22Rv1 (cell line): ENCODE measurements around the gene ZNF385D.

Experiments used
- ZFX ChIP-seq: fragments of 450-650 bp; IDR thresholded peaks from 2 replicates; pipeline ENCODE4 v1.6.1; 2017; ENCODE audit warnings: antibody characterized with exemption, borderline replicate concordance
- TF ChIP-seq, protein P1 (sequence below): fragments of 450-650 bp; IDR thresholded peaks from 2 replicates; pipeline ENCODE4 v1.5.1; 2017; ENCODE audit warnings: mild to moderate bottlenecking

DNA sequence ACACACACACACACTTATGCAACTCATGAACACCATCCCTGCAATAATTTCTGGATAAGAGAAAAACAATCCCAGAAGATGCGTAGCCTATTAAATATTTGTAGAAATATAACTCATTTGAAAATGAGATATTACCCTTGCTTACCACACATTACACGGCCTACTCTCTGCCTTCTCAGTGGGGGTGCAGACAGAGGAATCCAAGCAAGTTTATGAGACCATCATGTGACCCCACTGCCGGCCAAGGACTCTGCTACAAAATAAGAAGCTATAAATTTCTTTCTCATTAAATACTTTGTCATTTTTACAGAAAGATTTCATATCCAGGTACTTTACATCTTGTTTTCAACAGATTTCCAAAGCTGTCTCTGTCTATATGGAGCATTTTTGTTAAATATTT, 286.3 kb downstream of the ZNF385D start:
- TF ChIP-seq, protein P1, sequence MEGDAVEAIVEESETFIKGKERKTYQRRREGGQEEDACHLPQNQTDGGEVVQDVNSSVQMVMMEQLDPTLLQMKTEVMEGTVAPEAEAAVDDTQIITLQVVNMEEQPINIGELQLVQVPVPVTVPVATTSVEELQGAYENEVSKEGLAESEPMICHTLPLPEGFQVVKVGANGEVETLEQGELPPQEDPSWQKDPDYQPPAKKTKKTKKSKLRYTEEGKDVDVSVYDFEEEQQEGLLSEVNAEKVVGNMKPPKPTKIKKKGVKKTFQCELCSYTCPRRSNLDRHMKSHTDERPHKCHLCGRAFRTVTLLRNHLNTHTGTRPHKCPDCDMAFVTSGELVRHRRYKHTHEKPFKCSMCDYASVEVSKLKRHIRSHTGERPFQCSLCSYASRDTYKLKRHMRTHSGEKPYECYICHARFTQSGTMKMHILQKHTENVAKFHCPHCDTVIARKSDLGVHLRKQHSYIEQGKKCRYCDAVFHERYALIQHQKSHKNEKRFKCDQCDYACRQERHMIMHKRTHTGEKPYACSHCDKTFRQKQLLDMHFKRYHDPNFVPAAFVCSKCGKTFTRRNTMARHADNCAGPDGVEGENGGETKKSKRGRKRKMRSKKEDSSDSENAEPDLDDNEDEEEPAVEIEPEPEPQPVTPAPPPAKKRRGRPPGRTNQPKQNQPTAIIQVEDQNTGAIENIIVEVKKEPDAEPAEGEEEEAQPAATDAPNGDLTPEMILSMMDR: no peak
- no peak for TF ChIP-seq ZFX
